ENCODE measurements around the gene MTHFD1L.

DNA sequence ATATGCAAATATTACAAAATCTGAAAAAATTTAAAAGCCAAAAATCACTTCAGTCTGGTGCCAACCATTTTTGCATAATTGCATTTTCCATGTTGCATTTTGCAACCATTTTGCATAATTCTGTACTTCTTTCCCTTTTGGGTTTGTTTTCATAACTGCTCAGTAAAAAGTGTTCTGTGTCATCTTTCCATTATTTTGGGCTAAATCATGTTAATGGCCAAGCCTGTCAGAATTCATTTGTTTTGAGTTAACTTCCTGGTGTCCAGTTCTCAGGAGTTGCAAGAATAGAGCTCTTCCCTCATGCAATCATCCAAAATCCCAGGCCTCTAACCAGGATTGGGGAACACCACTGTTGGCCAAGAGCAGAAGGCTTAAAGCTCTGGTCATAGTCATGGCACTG lies 133.6 kb downstream of the MTHFD1L start:
- TF ChIP-seq, protein P1, sequence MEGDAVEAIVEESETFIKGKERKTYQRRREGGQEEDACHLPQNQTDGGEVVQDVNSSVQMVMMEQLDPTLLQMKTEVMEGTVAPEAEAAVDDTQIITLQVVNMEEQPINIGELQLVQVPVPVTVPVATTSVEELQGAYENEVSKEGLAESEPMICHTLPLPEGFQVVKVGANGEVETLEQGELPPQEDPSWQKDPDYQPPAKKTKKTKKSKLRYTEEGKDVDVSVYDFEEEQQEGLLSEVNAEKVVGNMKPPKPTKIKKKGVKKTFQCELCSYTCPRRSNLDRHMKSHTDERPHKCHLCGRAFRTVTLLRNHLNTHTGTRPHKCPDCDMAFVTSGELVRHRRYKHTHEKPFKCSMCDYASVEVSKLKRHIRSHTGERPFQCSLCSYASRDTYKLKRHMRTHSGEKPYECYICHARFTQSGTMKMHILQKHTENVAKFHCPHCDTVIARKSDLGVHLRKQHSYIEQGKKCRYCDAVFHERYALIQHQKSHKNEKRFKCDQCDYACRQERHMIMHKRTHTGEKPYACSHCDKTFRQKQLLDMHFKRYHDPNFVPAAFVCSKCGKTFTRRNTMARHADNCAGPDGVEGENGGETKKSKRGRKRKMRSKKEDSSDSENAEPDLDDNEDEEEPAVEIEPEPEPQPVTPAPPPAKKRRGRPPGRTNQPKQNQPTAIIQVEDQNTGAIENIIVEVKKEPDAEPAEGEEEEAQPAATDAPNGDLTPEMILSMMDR (IDR thresholded peaks at IDR 0.05; ENCODE audit: extremely low read depth in 1 of 2, insufficient read depth in 1 of 2, low read depth in 1 of 2, low read length in 2 of 2) = no peak
- TF ChIP-seq POLR2A (IDR thresholded peaks at IDR 0.05; ENCODE audit: low read depth, low read length) = no peak
- TF ChIP-seq, protein P2, sequence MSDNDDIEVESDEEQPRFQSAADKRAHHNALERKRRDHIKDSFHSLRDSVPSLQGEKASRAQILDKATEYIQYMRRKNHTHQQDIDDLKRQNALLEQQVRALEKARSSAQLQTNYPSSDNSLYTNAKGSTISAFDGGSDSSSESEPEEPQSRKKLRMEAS (IDR thresholded peaks at IDR 0.05; ENCODE audit: insufficient read depth, insufficient read length) = no peak
